Heart left ventricle (tissue), 16 donors: ENCODE results near the gene PCED1B. TPM values are rescaled to one million over a fixed set of nuclear protein-coding genes. Genes with fewer than 3 reads are reported as not detected.

Experiments
- ATAC-seq, 4 donors: fragments of 200-7000 bp; cut with Tn5 transposase; one replicate each; pipeline ENCODE4 v1.9.1; 2020 to 2022; ENCODE audit warnings: moderate library complexity in 4 of 4, mild to moderate bottlenecking in 3 of 4, moderate number of reproducible peaks in 1 of 4
- DNase-seq, 5 donors: peaks; one replicate each; pipeline ENCODE4 v3.0.0-alpha.2; 2020
- H3K27ac ChIP-seq, 12 donors: fragments of 200-600 bp; sonication (generic) in 4 of 12; one replicate each; pipeline versions ENCODE4 v1.5.0 to v1.8.0; 2016 to 2022; ENCODE audit warnings: mild to moderate bottlenecking in 2 of 12
- H3K27me3 ChIP-seq, 9 donors: fragments of 200-600 bp; sonication (generic) in 2 of 9; one replicate each; pipeline versions ENCODE4 v1.5.1 to v1.8.0; 2016 to 2022; ENCODE audit warnings: mild to moderate bottlenecking in 3 of 9
- H3K36me3 ChIP-seq, 9 donors: fragments of 200-600 bp; sonication (generic) in 2 of 9; one replicate each; pipeline versions ENCODE4 v1.5.0 to v1.8.0; 2018 to 2022; ENCODE audit warnings: mild to moderate bottlenecking in 2 of 9
- H3K4me1 ChIP-seq, 12 donors: fragments of 200-600 bp; sonication (generic) in 4 of 12; one replicate each; pipeline versions ENCODE4 v1.5.0 to v1.8.0; 2016 to 2022; ENCODE audit warnings: mild to moderate bottlenecking in 3 of 12
- H3K4me3 ChIP-seq, 12 donors: fragments of 200-600 bp; sonication (generic) in 4 of 12; one replicate each; pipeline versions ENCODE4 v1.5.0 to v1.8.0; 2017 to 2022; ENCODE audit warnings: mild to moderate bottlenecking in 9 of 12, moderate library complexity in 4 of 12
- H3K9me3 ChIP-seq, 12 donors: fragments of 200-600 bp; sonication (generic) in 4 of 12; one replicate each; pipeline versions ENCODE4 v1.5.0 to v1.8.0; 2016 to 2022; ENCODE audit warnings: mild to moderate bottlenecking in 1 of 12
- POLR2A ChIP-seq, 2 donors: fragments of 450-650 bp; IDR thresholded peaks; one replicate each; pipeline ENCODE4 v1.6.1; 2017; ENCODE audit warnings: antibody characterized with exemption in 2 of 2, mild to moderate bottlenecking in 2 of 2, moderate library complexity in 2 of 2
- WGBS, 4 donors: extraction: QIAGEN DNeasy Blood & Tissue Kit in 2 of 4; methylation state at CpG; one replicate each; pipeline versions ENCODE4 v1.1.5 to v1.1.7; 2013 to 2018; 5-methylcytosine and 5-hydroxymethylcytosine counted together
- intact Hi-C, 10 donors: fragments of 100-400 bp; cut with DNase I; formaldehyde crosslinking; loops; one replicate each; pipeline versions ENCODE4 v1.11.1 to v1.14.2; 2022
- polyA plus RNA-seq, 2 donors: library from polyadenylated mRNA; stranded (reverse); fragments of 200-250 nt; gene quantifications; one replicate each; pipeline ENCODE4 v1.2.3, GENCODE V29; 2013
- total RNA-seq, 9 donors: library from RNA; depleted of rRNA in 2 of 9; stranded (reverse); fragments of >200 nt in 2 of 9; fragmentation: NEBNext Ultra II Directional in 3 of 9; extraction: Animal tissue kit (Norgen Biotek cat#: 25700) in 3 of 9; gene quantifications; one replicate each; pipeline versions ENCODE4 v1.1.0 to v1.2.4, GENCODE V29; 2016 to 2023
- TF ChIP-seq, protein P1 (sequence below), 12 donors: fragments of 200-600 bp; sonication (generic) in 4 of 12; IDR thresholded peaks; one replicate each; pipeline versions ENCODE4 v1.5.0 to v1.8.0; 2018 to 2022; ENCODE audit warnings: antibody characterized with exemption in 12 of 12, mild to moderate bottlenecking in 5 of 12
- donor health status: ischemic (EF 13 %, LVEDD 7.1; RV severe dilation, severe dysfunction).
- donor health status: healthy with polysubstance abuse.
- donor health status: DM: no; HTN: yes; CAD: no.
- donor health status: DM: no; HTN: no; CAD: no.
- donor health status: ischemic (EF 25% LVEDD 6.9; RV normal size, moderate dysfunction).
- donor health status: ischemic (EF 25% LVEDD 5.7; RV mildly dilated, moderate dysfunction).
- donor health status: healthy.
- donor health status: DM: yes; HTN: yes; CAD: no.
- donor health status: ischemic (EF 35%, LVEDD 5.7; RV mildly dilated, moderate dysfunction).
- donor health status: nonischemic (EF 11% LVEDD 7.7; RV severe dilation, severe dysfunction).
- donor health status: DM: yes; HTN: yes; CAD: no.
- donor health status: PGD.
- donor health status: ischemic (EF 29% LVEDD 5.4; RV normal size, mild dysfunction).
- donor health status: nonischemic (EF 23%, LVEDD 6.1; RV moderate dilation, normal function).

Gene PCED1B
- total and polyA plus RNA-seq, 11 donors: 0.39 to 9.5 (median 0.72) TPM; not detected in 2

GRCh38 chr12:47100160-47100559, 20.7 kb downstream of the PCED1B start:
- Histone ChIP-seq H3K4me3 (no peak overlapping the region), H3K27me3 (no peaks in the 10 kb centered on the region), H3K4me1 (peaks cover 0 to 7% (median 0%) of the 10 kb centered on the region in 12 donors), H3K9me3 (no peaks in the 10 kb centered on the region), H3K27ac (no peak overlapping the region), H3K36me3 (no peaks in the 10 kb centered on the region)
- ATAC-seq (no peak), DNase-seq (no peak)
- no peak for TF ChIP-seq POLR2A (IDR thresholded peaks at IDR 0.05)
- TF ChIP-seq, protein P1, sequence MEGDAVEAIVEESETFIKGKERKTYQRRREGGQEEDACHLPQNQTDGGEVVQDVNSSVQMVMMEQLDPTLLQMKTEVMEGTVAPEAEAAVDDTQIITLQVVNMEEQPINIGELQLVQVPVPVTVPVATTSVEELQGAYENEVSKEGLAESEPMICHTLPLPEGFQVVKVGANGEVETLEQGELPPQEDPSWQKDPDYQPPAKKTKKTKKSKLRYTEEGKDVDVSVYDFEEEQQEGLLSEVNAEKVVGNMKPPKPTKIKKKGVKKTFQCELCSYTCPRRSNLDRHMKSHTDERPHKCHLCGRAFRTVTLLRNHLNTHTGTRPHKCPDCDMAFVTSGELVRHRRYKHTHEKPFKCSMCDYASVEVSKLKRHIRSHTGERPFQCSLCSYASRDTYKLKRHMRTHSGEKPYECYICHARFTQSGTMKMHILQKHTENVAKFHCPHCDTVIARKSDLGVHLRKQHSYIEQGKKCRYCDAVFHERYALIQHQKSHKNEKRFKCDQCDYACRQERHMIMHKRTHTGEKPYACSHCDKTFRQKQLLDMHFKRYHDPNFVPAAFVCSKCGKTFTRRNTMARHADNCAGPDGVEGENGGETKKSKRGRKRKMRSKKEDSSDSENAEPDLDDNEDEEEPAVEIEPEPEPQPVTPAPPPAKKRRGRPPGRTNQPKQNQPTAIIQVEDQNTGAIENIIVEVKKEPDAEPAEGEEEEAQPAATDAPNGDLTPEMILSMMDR (IDR thresholded peaks at IDR 0.05): no peak
- WGBS, 4 donors: 91 to 96% (median 94%) methylated on average over 2 of the region's 2 CpGs
- intact Hi-C loops: no loop called here

DNA sequence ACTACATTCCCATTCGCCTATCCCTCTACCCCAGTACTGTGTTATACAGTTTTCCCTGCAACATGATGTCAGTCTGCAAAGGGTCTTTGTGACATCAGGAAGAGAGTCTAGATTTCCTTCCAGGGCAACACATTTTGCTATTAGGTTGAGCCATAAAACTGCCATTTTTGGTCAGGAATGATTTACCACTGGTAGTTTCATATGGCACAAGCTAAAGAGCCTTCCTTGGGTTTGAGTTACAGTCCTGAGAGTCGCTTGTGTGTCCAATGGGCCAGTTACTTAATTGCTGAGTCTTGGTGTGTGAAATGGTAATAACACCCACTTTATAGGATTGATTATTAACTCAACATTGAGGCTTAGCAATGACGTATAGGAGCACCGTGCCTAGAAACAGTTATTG, 23.0 kb downstream of the PCED1B start:
- H3K27me3 ChIP-seq: no peaks in the 10 kb centered on the region
- intact Hi-C loops: no loop called here
- peaks cover 0 to 5% (median 0%) of the 10 kb centered on the region in 12 donors for H3K4me1 ChIP-seq
- peak overlapping the region in 3 of 12 donors; percentile 15 to 75 (median 61) for H3K27ac ChIP-seq
- WGBS, 4 donors: 94 to 96% (median 95%) methylated on average over 4 of the region's 4 CpGs
- DNase-seq: no peak
- no peaks in the 10 kb centered on the region for H3K36me3 ChIP-seq
- TF ChIP-seq POLR2A (IDR thresholded peaks at IDR 0.05): no peak
- TF ChIP-seq, protein P1 (IDR thresholded peaks at IDR 0.05): no peak
- ATAC-seq: no peak
- H3K9me3 ChIP-seq: no peaks in the 10 kb centered on the region
- no peak overlapping the region for H3K4me3 ChIP-seq

DNA sequence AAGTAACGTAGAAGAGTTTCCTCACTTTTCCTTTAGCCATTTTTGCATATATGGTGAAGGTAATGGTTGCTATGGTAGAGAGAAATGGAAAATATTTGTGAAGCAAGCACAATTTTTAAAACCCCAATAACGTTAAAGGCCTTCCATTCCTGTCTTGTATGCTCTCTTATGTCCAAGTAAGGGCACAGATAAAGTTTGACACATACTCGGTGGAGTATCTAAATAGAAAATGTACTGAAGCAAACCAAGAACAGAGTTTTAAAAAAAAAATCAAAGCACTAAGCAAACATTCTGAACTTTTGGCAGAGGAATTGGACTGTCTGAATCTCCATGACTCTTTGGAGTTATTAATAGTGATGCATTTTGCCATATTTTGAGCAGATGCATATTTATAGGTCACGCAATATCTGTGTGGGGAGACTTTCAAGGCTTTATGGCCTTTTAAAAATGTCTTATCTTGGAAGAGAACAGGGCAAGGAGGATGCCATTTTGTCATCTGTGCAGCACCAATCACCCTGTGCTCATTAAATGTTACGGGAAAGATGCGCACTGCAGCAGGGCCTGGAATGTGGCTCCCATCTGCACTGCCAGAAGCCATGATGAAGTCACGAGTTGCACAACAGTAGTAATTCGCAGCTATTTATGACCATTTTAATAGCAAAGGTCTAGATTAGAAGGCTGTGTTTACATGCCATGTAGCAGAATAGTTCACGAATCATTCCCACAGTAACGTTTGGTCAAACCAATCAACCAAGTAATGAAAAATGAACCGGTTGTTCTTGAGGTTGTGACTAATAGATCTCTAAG, 23.6 kb downstream of the PCED1B start:
- no peak for ATAC-seq

More for the DNA sequence above, 23.6 kb downstream of the PCED1B start:
- WGBS, 4 donors: 71 to 79% (median 76%) methylated on average over 10 to 11 of the region's 11 CpGs
- intact Hi-C loops: no loop called here
- H3K27me3 ChIP-seq: no peaks in the 10 kb centered on the region
- peaks cover 0 to 5% (median 0%) of the 10 kb centered on the region in 12 donors for H3K4me1 ChIP-seq
- peak overlapping the region in 4 of 12 donors; percentile 15 to 75 (median 42) for H3K27ac ChIP-seq
- no peak overlapping the region for H3K4me3 ChIP-seq
- no peak for TF ChIP-seq POLR2A (IDR thresholded peaks at IDR 0.05)
- TF ChIP-seq, protein P1 (IDR thresholded peaks at IDR 0.05): no peak
- DNase-seq: no peak
- no peaks in the 10 kb centered on the region for H3K9me3 ChIP-seq
- no peaks in the 10 kb centered on the region for H3K36me3 ChIP-seq
